Central memory CD8-positive, alpha-beta T cell (primary cell): ENCODE data around the gene ADGRD1.

ENCODE experiments used
- ATAC-seq: fragments of 150-1000 bp; cut with Tn5 transposase; replicated peaks from 2 replicates; pipeline ENCODE4 v1.10.0; 2022; ENCODE audit warnings: mild to moderate bottlenecking, moderate FRiP score, moderate number of reproducible peaks; ENCODE audit not compliant: poor library complexity, severe bottlenecking; ENCODE audit errors: extremely low read depth
- DNase-seq, 2 donors: peaks; one replicate each; pipeline ENCODE4 v3.0.0; 2021; ENCODE audit warnings: low spot score in 2 of 2
- H3K27ac Mint-ChIP-seq: one replicate; pipeline ENCODE4 v1.8.0; 2022; ENCODE audit warnings: low read depth, mild to moderate bottlenecking, moderate library complexity, mixed read lengths
- H3K27me3 Mint-ChIP-seq: one replicate; pipeline ENCODE4 v1.8.0; 2022; ENCODE audit warnings: mixed read lengths
- H3K36me3 Mint-ChIP-seq: one replicate; pipeline ENCODE4 v1.8.0; 2022; ENCODE audit warnings: mild to moderate bottlenecking, moderate library complexity, mixed read lengths; ENCODE audit not compliant: insufficient read depth
- H3K4me1 Mint-ChIP-seq: one replicate; pipeline ENCODE4 v1.8.0; 2022; ENCODE audit warnings: mixed read lengths
- H3K4me3 Mint-ChIP-seq: one replicate; pipeline ENCODE4 v1.8.0; 2022; ENCODE audit warnings: mild to moderate bottlenecking, moderate library complexity, mixed read lengths
- H3K9me3 Mint-ChIP-seq: one replicate; pipeline ENCODE4 v1.8.0; 2022; ENCODE audit warnings: mixed read lengths

ADGRD1 gene

GRCh38 chr12:131000000-131000486 lies 46.3 kb downstream of the ADGRD1 start:
- Mint-ChIP-seq H3K27ac (no peak overlapping the region), H3K27me3 (no peaks in the 10 kb centered on the region), H3K4me1 (no peaks in the 10 kb centered on the region), H3K36me3 (no peaks in the 10 kb centered on the region), H3K9me3 (no peaks in the 10 kb centered on the region), H3K4me3 (no peak overlapping the region)
- DNase-seq = no peak
- ATAC-seq = no peak

- H3K9me3 Mint-ChIP-seq = no peaks in the 10 kb centered on the region
Measured at GRCh38 chr12:131001493-131001892, 47.8 kb downstream of the ADGRD1 start.

GRCh38 chr12:131002216-131002631 lies 48.5 kb downstream of the ADGRD1 start:
- Mint-ChIP-seq H3K4me1 (no peaks in the 10 kb centered on the region), H3K36me3 (peaks cover 2% of the 10 kb centered on the region), H3K9me3 (no peaks in the 10 kb centered on the region), H3K4me3 (no peak overlapping the region), H3K27me3 (no peaks in the 10 kb centered on the region), H3K27ac (no peak overlapping the region)
- no peak for DNase-seq
- no peak for ATAC-seq

More at GRCh38 chr12:131001493-131001892, 47.8 kb downstream of the ADGRD1 start:
- no peaks in the 10 kb centered on the region for H3K27me3 Mint-ChIP-seq
- no peak overlapping the region for H3K4me3 Mint-ChIP-seq
- H3K36me3 Mint-ChIP-seq = no peaks in the 10 kb centered on the region
- no peaks in the 10 kb centered on the region for H3K4me1 Mint-ChIP-seq
- H3K27ac Mint-ChIP-seq = no peak overlapping the region
- ATAC-seq (no peak), DNase-seq (no peak)

- no peaks in the 10 kb centered on the region for H3K9me3 Mint-ChIP-seq
- peaks cover 2% of the 10 kb centered on the region for H3K36me3 Mint-ChIP-seq
- no peak overlapping the region for H3K27ac Mint-ChIP-seq
- H3K27me3 Mint-ChIP-seq = no peaks in the 10 kb centered on the region
- no peak overlapping the region for H3K4me3 Mint-ChIP-seq
- H3K4me1 Mint-ChIP-seq = no peaks in the 10 kb centered on the region
- DNase-seq (no peak), ATAC-seq (no peak)
Measured at GRCh38 chr12:131003036-131003715, 49.5 kb downstream of the ADGRD1 start.

GRCh38 chr12:131003716-131004045 lies 50.0 kb downstream of the ADGRD1 start:
- H3K27ac Mint-ChIP-seq = no peak overlapping the region
- no peak for DNase-seq

GRCh38 chr12:131004166-131004565 lies 50.5 kb downstream of the ADGRD1 start:
- Mint-ChIP-seq H3K36me3 (peaks cover 2% of the 10 kb centered on the region), H3K9me3 (no peaks in the 10 kb centered on the region), H3K27me3 (no peaks in the 10 kb centered on the region), H3K27ac (no peak overlapping the region), H3K4me3 (no peak overlapping the region), H3K4me1 (no peaks in the 10 kb centered on the region)
- DNase-seq (no peak), ATAC-seq (no peak)

More at GRCh38 chr12:131003716-131004045, 50.0 kb downstream of the ADGRD1 start:
- Mint-ChIP-seq H3K36me3 (peaks cover 2% of the 10 kb centered on the region), H3K4me1 (no peaks in the 10 kb centered on the region), H3K27me3 (no peaks in the 10 kb centered on the region), H3K4me3 (no peak overlapping the region), H3K9me3 (no peaks in the 10 kb centered on the region)
- ATAC-seq = no peak

- Mint-ChIP-seq H3K36me3 (peaks cover 2% of the 10 kb centered on the region), H3K4me3 (no peak overlapping the region), H3K27ac (no peak overlapping the region), H3K4me1 (no peaks in the 10 kb centered on the region), H3K9me3 (no peaks in the 10 kb centered on the region), H3K27me3 (no peaks in the 10 kb centered on the region)
- DNase-seq (no peak), ATAC-seq (no peak)
Measured at GRCh38 chr12:131005161-131006035, 51.7 kb downstream of the ADGRD1 start.

GRCh38 chr12:131006036-131006735 lies 52.5 kb downstream of the ADGRD1 start:
- no peak for ATAC-seq
- no peaks in the 10 kb centered on the region for H3K27me3 Mint-ChIP-seq
- no peak for DNase-seq
- no peak overlapping the region for H3K27ac Mint-ChIP-seq
- H3K4me1 Mint-ChIP-seq = no peaks in the 10 kb centered on the region
- no peaks in the 10 kb centered on the region for H3K9me3 Mint-ChIP-seq
- peaks cover 2% of the 10 kb centered on the region for H3K36me3 Mint-ChIP-seq
- no peak overlapping the region for H3K4me3 Mint-ChIP-seq

GRCh38 chr12:131007031-131007739 lies 53.5 kb downstream of the ADGRD1 start:
- no peaks in the 10 kb centered on the region for H3K4me1 Mint-ChIP-seq

GRCh38 chr12:131007740-131008117 lies 54.0 kb downstream of the ADGRD1 start:
- H3K4me1 Mint-ChIP-seq = no peaks in the 10 kb centered on the region
- no peak for ATAC-seq
- H3K27ac Mint-ChIP-seq = no peak overlapping the region
- no peaks in the 10 kb centered on the region for H3K27me3 Mint-ChIP-seq
- H3K4me3 Mint-ChIP-seq = no peak overlapping the region
- DNase-seq = no peak
- H3K9me3 Mint-ChIP-seq = no peaks in the 10 kb centered on the region
- peaks cover 2% of the 10 kb centered on the region for H3K36me3 Mint-ChIP-seq

More at GRCh38 chr12:131007031-131007739, 53.5 kb downstream of the ADGRD1 start:
- Mint-ChIP-seq H3K27ac (no peak overlapping the region), H3K9me3 (no peaks in the 10 kb centered on the region), H3K36me3 (peaks cover 2% of the 10 kb centered on the region), H3K27me3 (no peaks in the 10 kb centered on the region), H3K4me3 (no peak overlapping the region)
- ATAC-seq = no peak
- no peak for DNase-seq

GRCh38 chr12:131008131-131008912 lies 54.6 kb downstream of the ADGRD1 start:
- ATAC-seq (no peak), DNase-seq (no peak)
- Mint-ChIP-seq H3K4me1 (no peaks in the 10 kb centered on the region), H3K36me3 (peaks cover 2% of the 10 kb centered on the region), H3K9me3 (no peaks in the 10 kb centered on the region), H3K27me3 (no peaks in the 10 kb centered on the region), H3K27ac (no peak overlapping the region), H3K4me3 (no peak overlapping the region)
